GM18867 (cell line): ENCODE results near the gene FAM228A.
"Not testable (repeated sequence)": the region's sequence is repeated elsewhere in the genome, so short reads cannot be mapped to it uniquely, and the experiment has no call there.

Experiments used
- ATAC-seq: cut with Tn5 transposase; IDR thresholded peaks from one replicate; pipeline ENCODE4 v1.9.1; 2021; ENCODE audit warnings: mild to moderate bottlenecking, moderate library complexity; ENCODE audit not compliant: unreplicated experiment

Gene FAM228A

GRCh38 chr2:24190503-24190902 lies 15.7 kb downstream of the FAM228A start:
- no peak for ATAC-seq

GRCh38 chr2:24191156-24191555 lies 16.3 kb downstream of the FAM228A start:
- ATAC-seq = no peak

GRCh38 chr2:24191848-24192247 lies 17.0 kb downstream of the FAM228A start:
- no peak for ATAC-seq

- not testable (repeated sequence) for ATAC-seq
Observed at GRCh38 chr2:24197213-24197612, 22.4 kb downstream of the FAM228A start.

GRCh38 chr2:24199968-24200590 lies 25.2 kb downstream of the FAM228A start:
- no peak for ATAC-seq

GRCh38 chr2:24200799-24201198 lies 25.9 kb downstream of the FAM228A start:
- ATAC-seq = no peak

- ATAC-seq = no peak
Observed at GRCh38 chr2:24203029-24203786, 28.4 kb downstream of the FAM228A start.

GRCh38 chr2:24203787-24204150 lies 28.9 kb downstream of the FAM228A start:
- ATAC-seq = no peak

GRCh38 chr2:24204505-24204904 lies 29.7 kb downstream of the FAM228A start:
- ATAC-seq = no peak

GRCh38 chr2:24205131-24205530 lies 30.3 kb downstream of the FAM228A start:
- ATAC-seq = no peak

GRCh38 chr2:24206242-24206641 lies 31.4 kb downstream of the FAM228A start:
- no peak for ATAC-seq

GRCh38 chr2:24206714-24207113 lies 31.9 kb downstream of the FAM228A start:
- ATAC-seq = no peak

- no peak for ATAC-seq
Observed at GRCh38 chr2:24207359-24207758, 32.5 kb downstream of the FAM228A start.

- no peak for ATAC-seq
Observed at GRCh38 chr2:24208490-24208889, 33.6 kb downstream of the FAM228A start.

- no peak for ATAC-seq
Observed at GRCh38 chr2:24209389-24210105, 34.7 kb downstream of the FAM228A start.

- no peak for ATAC-seq
Observed at GRCh38 chr2:24210106-24210455, 35.2 kb downstream of the FAM228A start.

GRCh38 chr2:24210723-24211122 lies 35.9 kb downstream of the FAM228A start:
- ATAC-seq = no peak

- no peak for ATAC-seq
Observed at GRCh38 chr2:24211408-24211807, 36.6 kb downstream of the FAM228A start.

- ATAC-seq = peak; percentile 96
Observed at GRCh38 chr2:24214880-24215279, 40.0 kb downstream of the FAM228A start.

GRCh38 chr2:24220554-24221291 lies 45.9 kb downstream of the FAM228A start:
- no peak for ATAC-seq

GRCh38 chr2:24221343-24222050 lies 46.6 kb downstream of the FAM228A start:
- ATAC-seq = no peak
